H1 (cell line): Measurements from ENCODE around the gene STT3B. TPM values are rescaled to one million over a fixed set of nuclear protein-coding genes. Genes with fewer than 3 reads are reported as not detected.

ENCODE experiments used
- CTCF ChIA-PET: fragments of 300-600 bp; sonication (Branson Sonifier 250); formaldehyde crosslinking; loops from one replicate; lab custom pipeline; 2021; ENCODE audit not compliant: partially characterized antibody; lab: Charles Lee
- POLR2A ChIA-PET: fragments of 300-600 bp; sonication (Branson Sonifier 250); formaldehyde crosslinking; loops from one replicate; lab custom pipeline; 2021; ENCODE audit warnings: inconsistent platforms; ENCODE audit not compliant: partially characterized antibody; lab: Charles Lee
- DNase-seq, 2 experiments: peaks; one replicate each; pipeline versions ENCODE4 v3.0.0 to v3.0.0-alpha.2; 2010 to 2022; ENCODE audit warnings: low spot score in 2 of 2, low read depth in 1 of 2, mixed read lengths in 1 of 2
- FAIRE-seq: peaks from 2 replicates; lab custom pipeline; 2011; peaks lifted over from hg19 to GRCh38; lab: Jason Lieb, UNC
- H2AFZ ChIP-seq: 2 replicates; pipeline ENCODE4 v1.8.1; 2012; ENCODE audit warnings: low read length, inconsistent platforms
- H2AK5ac ChIP-seq: 2 replicates; pipeline ENCODE4 v1.6.1; 2013; ENCODE audit warnings: low read depth, low read length
- H2BK120ac ChIP-seq: replicated peaks from 2 replicates; pipeline ENCODE3; 2013; ENCODE audit warnings: low read depth, low read length, inconsistent platforms
- H2BK12ac ChIP-seq: 2 replicates; pipeline ENCODE4 v1.6.1; 2013; ENCODE audit warnings: low read depth, low read length
- H2BK15ac ChIP-seq: 2 replicates; pipeline ENCODE4 v1.6.1; 2013; ENCODE audit warnings: low read length
- H2BK20ac ChIP-seq: 2 replicates; pipeline ENCODE4 v1.6.1; 2013; ENCODE audit warnings: low read length
- H2BK5ac ChIP-seq: 2 replicates; pipeline ENCODE4 v1.6.1; 2013; ENCODE audit warnings: low read depth, low read length
- H3K14ac ChIP-seq: 2 replicates; pipeline ENCODE4 v1.6.1; 2013; ENCODE audit warnings: inconsistent platforms; ENCODE audit not compliant: insufficient read length
- H3K18ac ChIP-seq: 2 replicates; pipeline ENCODE4 v1.6.1; 2013; ENCODE audit warnings: low read length; ENCODE audit errors: extremely low read depth
- H3K23ac ChIP-seq: 2 replicates; pipeline ENCODE4 v1.6.1; 2013; ENCODE audit warnings: inconsistent platforms; ENCODE audit not compliant: insufficient read length
- H3K23me2 ChIP-seq: 2 replicates; pipeline ENCODE4 v1.6.1; 2013; ENCODE audit warnings: low read depth, low read length
- H3K27ac ChIP-seq: 2 replicates; pipeline ENCODE4 v1.6.1; 2011; ENCODE audit warnings: low read depth, low read length, inconsistent platforms
- H3K27me3 ChIP-seq, 4 experiments: replicated peaks in 1 of 4; 1 replicate in 1 of 4; 2 replicates in 3 of 4; pipeline versions ENCODE4 v1.6.1 to v1.8.1; 2011 to 2013; ENCODE audit warnings: low read length in 3 of 4, mild to moderate bottlenecking in 3 of 4, inconsistent platforms in 2 of 4, mixed read lengths in 2 of 4, moderate library complexity in 1 of 4; ENCODE audit not compliant: control insufficient read depth in 3 of 4, insufficient read depth in 3 of 4; ENCODE audit errors: extremely low read depth in 1 of 4
- H3K36me3 ChIP-seq, 4 experiments: 2 replicates each; pipeline versions ENCODE4 v1.6.1 to v1.8.1; 2011 to 2013; ENCODE audit warnings: mild to moderate bottlenecking in 4 of 4, low read length in 3 of 4, moderate library complexity in 2 of 4, control low read depth in 1 of 4, inconsistent platforms in 1 of 4; ENCODE audit not compliant: insufficient read depth in 4 of 4, control insufficient read depth in 2 of 4
- H3K4ac ChIP-seq: replicated peaks from 2 replicates; pipeline ENCODE3; 2013; ENCODE audit warnings: low read length, low read depth, mixed read lengths, inconsistent platforms; ENCODE audit not compliant: insufficient read length
- H3K4me1 ChIP-seq, 4 experiments: replicated peaks in 1 of 4; 1 replicate in 1 of 4; 2 replicates in 3 of 4; pipeline versions ENCODE4 v1.6.1 to v1.8.1; 2011 to 2013; ENCODE audit warnings: low read length in 3 of 4, inconsistent platforms in 2 of 4, mixed read lengths in 1 of 4; ENCODE audit not compliant: insufficient read depth in 4 of 4, control insufficient read depth in 3 of 4
- H3K4me2 ChIP-seq, 2 experiments: 2 replicates each; pipeline versions ENCODE4 v1.6.1 to v1.8.1; 2011 to 2013; ENCODE audit warnings: low read depth in 2 of 2, low read length in 2 of 2, control low read depth in 1 of 2, inconsistent platforms in 1 of 2, mild to moderate bottlenecking in 1 of 2; ENCODE audit not compliant: insufficient read depth in 1 of 2
- H3K4me3 ChIP-seq, 4 experiments: fragments of 200-600, 300-600 bp in 1 of 4; sonication (generic), shearing (Covaris generic), sonication (Bioruptor Twin) in 1 of 4; 2 replicates each; pipeline versions ENCODE4 v1.5.1 to v1.8.1; 2011 to 2016; ENCODE audit warnings: low read length in 4 of 4, low read depth in 3 of 4, control low read depth in 2 of 4, inconsistent platforms in 2 of 4, mild to moderate bottlenecking in 2 of 4, mixed read lengths in 1 of 4, moderate library complexity in 1 of 4; ENCODE audit not compliant: insufficient read depth in 2 of 4; ENCODE audit errors: extremely low read depth in 1 of 4
- H3K56ac ChIP-seq: replicated peaks from 2 replicates; pipeline ENCODE3; 2013; ENCODE audit warnings: low read depth, mild to moderate bottlenecking, mixed read lengths, low read length, inconsistent platforms; ENCODE audit not compliant: insufficient read length
- H3K79me1 ChIP-seq: 2 replicates; pipeline ENCODE4 v1.6.1; 2013; ENCODE audit warnings: low read depth, low read length, control low read depth
- H3K79me2 ChIP-seq, 2 experiments: 2 replicates each; pipeline versions ENCODE4 v1.6.1 to v1.8.1; 2012 to 2013; ENCODE audit warnings: low read length in 2 of 2, mild to moderate bottlenecking in 2 of 2, inconsistent platforms in 1 of 2; ENCODE audit not compliant: insufficient read depth in 2 of 2, control insufficient read depth in 1 of 2
- H3K9ac ChIP-seq, 4 experiments: replicated peaks in 1 of 4; 1 replicate in 1 of 4; 2 replicates in 3 of 4; pipeline versions ENCODE4 v1.6.1 to v1.8.1; 2011 to 2013; ENCODE audit warnings: low read depth in 3 of 4, low read length in 3 of 4, control low read depth in 2 of 4, mild to moderate bottlenecking in 2 of 4, moderate library complexity in 2 of 4, inconsistent platforms in 1 of 4; ENCODE audit errors: extremely low read depth in 1 of 4
- H3K9me3 ChIP-seq, 2 experiments: 2 replicates each; pipeline versions ENCODE4 v1.6.1 to v1.8.1; 2012 to 2013; ENCODE audit warnings: mild to moderate bottlenecking in 2 of 2, moderate library complexity in 2 of 2, control low read depth in 1 of 2, inconsistent platforms in 1 of 2, low read depth in 1 of 2, low read length in 1 of 2, mixed read lengths in 1 of 2; ENCODE audit not compliant: insufficient read depth in 2 of 2
- H4K20me1 ChIP-seq, 2 experiments: replicated peaks in 1 of 2; 2 replicates each; pipeline versions ENCODE3 to v1.8.1; 2011 to 2013; ENCODE audit warnings: inconsistent platforms in 2 of 2, low read length in 2 of 2, mild to moderate bottlenecking in 1 of 2; ENCODE audit not compliant: insufficient read depth in 2 of 2, control insufficient read depth in 1 of 2
- H4K5ac ChIP-seq: 2 replicates; pipeline ENCODE4 v1.6.1; 2013; ENCODE audit warnings: low read length, low read depth, mixed read lengths, inconsistent platforms; ENCODE audit not compliant: insufficient read length
- H4K8ac ChIP-seq: 2 replicates; pipeline ENCODE4 v1.8.0; 2013; ENCODE audit warnings: mild to moderate bottlenecking, moderate library complexity, low read length, inconsistent platforms; ENCODE audit not compliant: insufficient read depth; ENCODE audit errors: extremely low read depth
- H4K91ac ChIP-seq: replicated peaks from 2 replicates; pipeline ENCODE3; 2013; ENCODE audit warnings: low read length, mixed read lengths, inconsistent platforms; ENCODE audit not compliant: insufficient read length
- BRCA1 ChIP-seq: IDR thresholded peaks from 2 replicates; pipeline ENCODE4 v1.6.1; 2012; ENCODE audit warnings: low read depth, low read length, improper control_type of control experiment
- CHD2 ChIP-seq: IDR thresholded peaks from 2 replicates; pipeline ENCODE4 v1.6.1; 2012; ENCODE audit warnings: low read length, improper control_type of control experiment
- CTBP2 ChIP-seq: IDR thresholded peaks from 2 replicates; pipeline ENCODE4 v1.7.0; 2011; ENCODE audit warnings: borderline replicate concordance, mild to moderate bottlenecking, moderate library complexity, mixed read lengths, low read length; ENCODE audit not compliant: insufficient read depth, insufficient read length
- E2F6 ChIP-seq: IDR thresholded peaks from 2 replicates; pipeline ENCODE4 v1.6.1; 2012; ENCODE audit warnings: inconsistent platforms
- GTF2F1 ChIP-seq: IDR thresholded peaks from 2 replicates; pipeline ENCODE4 v1.6.1; 2012; ENCODE audit warnings: low read depth, low read length, improper control_type of control experiment, borderline replicate concordance
- HDAC2 ChIP-seq, 2 experiments: fragments of 300-600 bp in 1 of 2; sonication (generic) in 1 of 2; IDR thresholded peaks; 2 replicates each; pipeline ENCODE4 v1.6.1; 2011 to 2012; ENCODE audit warnings: low read depth in 2 of 2, low read length in 2 of 2, mild to moderate bottlenecking in 2 of 2, moderate library complexity in 2 of 2, borderline replicate concordance in 1 of 2, inconsistent platforms in 1 of 2
- JUN ChIP-seq: IDR thresholded peaks from 2 replicates; pipeline ENCODE4 v1.6.1; 2011; ENCODE audit warnings: low read depth, mild to moderate bottlenecking, improper control_type of control experiment, low read length
- TEAD4 ChIP-seq: IDR thresholded peaks from 2 replicates; pipeline ENCODE4 v1.6.1; 2012; ENCODE audit warnings: low read depth, low read length, inconsistent platforms, mixed read lengths
- WGBS, 2 experiments: shearing (Covaris generic) in 1 of 2; methylation state at CpG; one replicate each; pipeline versions ENCODE4 v1.1.6 to v1.1.7; 2013 to 2015; ENCODE audit warnings: low lambda C conversion rate in 2 of 2, mixed read lengths in 2 of 2, inconsistent platforms in 1 of 2, low coverage in 1 of 2, missing lambda C conversion rate in 1 of 2; ENCODE audit not compliant: insufficient replicate concordance in 2 of 2, insufficient coverage in 1 of 2, insufficient read length in 1 of 2; ENCODE audit errors: extremely low coverage in 1 of 2, missing lambda C conversion rate in 1 of 2; 5-methylcytosine and 5-hydroxymethylcytosine counted together
- polyA plus RNA-seq, 7 experiments: library from polyadenylated mRNA; depleted of rRNA in 3 of 7; stranded (reverse) in 5 of 7; unstranded in 2 of 7; fragments of >200 nt in 5 of 7; fragments of 200-250 nt in 2 of 7; gene quantifications; 1 replicate in 5 of 7; 2 replicates in 1 of 7; 4 replicates in 1 of 7; pipeline versions ENCODE4 v1.2.1 to v1.2.3, GENCODE V29; 2011 to 2013; ENCODE audit warnings: missing spikeins in 2 of 7, mixed read lengths in 2 of 7
- total RNA-seq: library from RNA; stranded (reverse); fragmentation: NEBNext Ultra II Directional; extraction: Animal tissue kit (Norgen Biotek cat#: 25700); gene quantifications from 2 replicates; pipeline ENCODE4 v1.2.1, GENCODE V29; 2021

STT3B gene
- total and polyA plus RNA-seq, 2 of the 8 experiments (the other 6 are each of a cell fraction or from before 2014, with no cell fraction given): 43.5 to 134 TPM

DNA sequence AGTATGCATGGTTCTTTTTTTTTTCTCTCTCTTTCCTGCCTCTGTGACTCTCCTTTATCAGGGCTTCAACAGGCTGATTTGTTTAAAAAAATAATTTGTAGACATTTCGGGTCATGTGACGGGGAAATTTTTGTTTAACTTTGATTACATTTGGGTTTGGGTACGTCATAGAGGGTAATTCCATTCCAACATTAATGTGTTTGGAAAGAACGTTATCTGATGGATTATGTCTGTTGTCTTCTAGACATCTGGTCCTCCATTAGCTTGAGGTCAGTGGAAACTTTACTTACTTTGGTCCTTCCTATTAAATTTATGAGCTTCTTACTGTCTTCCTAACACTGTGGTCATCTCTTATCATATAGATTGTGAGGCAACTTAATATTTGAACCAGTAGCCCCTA lies 80.9 kb downstream of the STT3B start:
- Histone ChIP-seq H4K91ac (no peak overlapping the region), H3K79me2 (peaks cover 0 to 31% of the 10 kb centered on the region in 2 experiments; a peak in 2 of 4 replicates), H3K4me1 (peaks cover 0 to 2% (median 0%) of the 10 kb centered on the region in 4 experiments; a peak in 1 of 7 replicates), H2AK5ac (no peak overlapping the region), H3K9ac (no peak overlapping the region), H3K23ac (no peak overlapping the region), H3K27me3 (peaks cover 0 to 1% (median 0%) of the 10 kb centered on the region in 4 experiments; a peak in 1 of 7 replicates), H2BK12ac (no peak overlapping the region), H3K4me2 (no peak overlapping the region), H3K56ac (no peak overlapping the region), H3K14ac (no peak overlapping the region), H2AFZ (no peak overlapping the region), H2BK5ac (no peak overlapping the region), H2BK120ac (no peak overlapping the region), H3K36me3 (peaks cover 0 to 1% (median 0%) of the 10 kb centered on the region in 4 experiments; a peak in 1 of 8 replicates), H3K27ac (no peak overlapping the region), H4K20me1 (no peaks in the 10 kb centered on the region), H3K4me3 (no peak overlapping the region), H2BK15ac (no peak overlapping the region), H3K4ac (no peak overlapping the region), H3K9me3 (no peaks in the 10 kb centered on the region), H3K79me1 (no peaks in the 10 kb centered on the region), H4K5ac (no peak overlapping the region), H4K8ac (no peak overlapping the region), H3K23me2 (no peaks in the 10 kb centered on the region), H3K18ac (no peak overlapping the region), H2BK20ac (no peak overlapping the region)
- no peak for DNase-seq
- FAIRE-seq: no peak
- TF ChIP-seq JUN: no peak
- no peak for TF ChIP-seq HDAC2 (IDR thresholded peaks at IDR 0.05; ENCODE audit: borderline replicate concordance in 1 of 2, low read depth in 2 of 2, low read length in 2 of 2)
- no peak for TF ChIP-seq E2F6
- no peak for TF ChIP-seq GTF2F1
- TF ChIP-seq BRCA1: no peak
- TF ChIP-seq CHD2: no peak
- TF ChIP-seq CTBP2: no peak
- TF ChIP-seq TEAD4: no peak
- WGBS, 2 experiments: 82% methylated on average over 4 of the region's 4 CpGs; no CpG with 5 or more reads in 1 of the 2 experiments
- ChIA-PET POLR2A (no interaction called here), CTCF (no interaction called here)
